K562 (cell line): ENCODE data around the gene MYBPH. TPM values are rescaled to one million over a fixed set of nuclear protein-coding genes. Genes with fewer than 3 reads are reported as not detected.

Experiments used
- ATAC-seq: fragments of 200-7000 bp; cut with Tn5 transposase; 3 replicates; pipeline ENCODE4 v1.9.1; 2020; ENCODE audit warnings: moderate library complexity
- BruUV-seq: library from RNA; stranded (reverse); fragments of 400-500 nt; replicated peaks from 2 replicates; lab custom pipeline; 2021; lab: Mats Ljungman, UMichigan
- CTCF ChIA-PET: fragments of 300-600 bp; formaldehyde crosslinking; extraction: SDS; loops from one replicate; lab custom pipeline; 2021; ENCODE audit warnings: low intra/inter-chr PET ratio; lab: Yijun Ruan, JAX
- POLR2A ChIA-PET: fragments of 300-600, 350-650 bp; sonication (Branson Sonifier 250); formaldehyde crosslinking; extraction: SDS; loops from one replicate; lab custom pipeline; 2021; ENCODE audit warnings: antibody characterized with exemption, inconsistent platforms; lab: Yijun Ruan, JAX
- DNase-seq, 4 experiments: peaks; one replicate each; pipeline versions ENCODE4 v3.0.0 to v3.0.0-alpha.2; 2011 to 2018; ENCODE audit warnings: low spot score in 3 of 4, mixed read lengths in 3 of 4; ENCODE audit errors: extremely low read depth in 1 of 4
- FAIRE-seq: peaks from 2 replicates; lab custom pipeline; 2011; peaks lifted over from hg19 to GRCh38; lab: Jason Lieb, UNC
- H2AFZ ChIP-seq: 2 replicates; pipeline ENCODE4 v1.6.0; 2011; ENCODE audit warnings: low read depth, low read length, control low read depth, inconsistent platforms
- H3K27ac ChIP-seq: fragments of 200-600 bp; 3 replicates; pipeline ENCODE4 v1.8.0; 2011; ENCODE audit warnings: low read depth, mild to moderate bottlenecking, control low read depth, inconsistent platforms, low read length, moderate library complexity, mixed read lengths; ENCODE audit errors: extremely low read depth
- H3K27me3 ChIP-seq, 2 experiments: fragments of 300-600 bp in 1 of 2; 2 replicates in 1 of 2; 3 replicates in 1 of 2; pipeline versions ENCODE4 v1.6.0 to v1.8.0; 2011; ENCODE audit warnings: inconsistent platforms in 2 of 2, low read length in 2 of 2, mild to moderate bottlenecking in 1 of 2, mixed read lengths in 1 of 2, moderate library complexity in 1 of 2; ENCODE audit not compliant: control insufficient read depth in 2 of 2, insufficient read depth in 2 of 2
- H3K36me3 ChIP-seq: fragments of 300-600 bp; 3 replicates; pipeline ENCODE4 v1.8.0; 2011; ENCODE audit warnings: mild to moderate bottlenecking, low read length, inconsistent platforms; ENCODE audit not compliant: control insufficient read depth, insufficient read depth
- H3K4me1 ChIP-seq, 2 experiments: fragments of 200-600 bp in 1 of 2; replicated peaks in 1 of 2; 2 replicates in 1 of 2; 3 replicates in 1 of 2; pipeline versions ENCODE4 v1.5.1 to v1.8.0; 2011; ENCODE audit warnings: inconsistent platforms in 2 of 2, low read length in 2 of 2, mild to moderate bottlenecking in 1 of 2, mixed read lengths in 1 of 2, moderate library complexity in 1 of 2; ENCODE audit not compliant: control insufficient read depth in 2 of 2, insufficient read depth in 2 of 2
- H3K4me2 ChIP-seq: 2 replicates; pipeline ENCODE4 v1.6.1; 2011; ENCODE audit warnings: low read length, control low read depth, inconsistent platforms, mixed read lengths; ENCODE audit not compliant: insufficient read depth
- H3K4me3 ChIP-seq: fragments of 200-600 bp; sonication (generic), shearing (Covaris generic); 2 replicates; pipeline ENCODE4 v1.5.1; 2016; ENCODE audit warnings: control low read depth, inconsistent platforms
- H3K79me2 ChIP-seq: fragments of 200-600 bp; 3 replicates; pipeline ENCODE4 v1.8.0; 2011; ENCODE audit warnings: low read length, inconsistent platforms; ENCODE audit not compliant: control insufficient read depth, insufficient read depth
- H3K9ac ChIP-seq, 2 experiments: 2 replicates each; pipeline versions ENCODE4 v1.6.0 to v1.6.1; 2011; ENCODE audit warnings: low read depth in 2 of 2, low read length in 2 of 2, control low read depth in 1 of 2, inconsistent platforms in 1 of 2, mild to moderate bottlenecking in 1 of 2, mixed read lengths in 1 of 2; ENCODE audit not compliant: insufficient read depth in 1 of 2
- H3K9me1 ChIP-seq: one replicate; pipeline ENCODE4 v1.6.0; 2011; ENCODE audit warnings: inconsistent platforms, mild to moderate bottlenecking, low read length, moderate library complexity; ENCODE audit not compliant: control insufficient read depth, insufficient read depth
- H3K9me3 ChIP-seq: replicated peaks from 2 replicates; pipeline ENCODE4 v1.5.1; 2011; ENCODE audit warnings: low read depth, low read length, inconsistent platforms; ENCODE audit not compliant: control insufficient read depth, insufficient read depth
- H4K20me1 ChIP-seq: replicated peaks from 2 replicates; pipeline ENCODE4 v1.6.1; 2011; ENCODE audit warnings: low read length, inconsistent platforms, mixed read lengths; ENCODE audit not compliant: control insufficient read depth, insufficient read depth
- ARID3B ChIP-seq: fragments of 250-450 bp; sonication (Bioruptor Pico); IDR thresholded peaks from 2 replicates; pipeline ENCODE4 v1.4.0; 2020; ENCODE audit warnings: borderline replicate concordance
- ERF ChIP-seq: fragments of 450-650 bp; formaldehyde crosslinking; IDR thresholded peaks from 2 replicates; pipeline ENCODE4 v1.4.0; 2020; ENCODE audit warnings: mild to moderate bottlenecking, mixed read lengths
- ETV6 ChIP-seq, 3 experiments: fragments of 150-350 bp in 1 of 3; sonication (generic) in 1 of 3; formaldehyde crosslinking in 1 of 3; IDR thresholded peaks; 2 replicates each; pipeline versions ENCODE4 v1.6.1 to v1.8.0; 2014 to 2022; ENCODE audit warnings: borderline replicate concordance in 2 of 3, low read depth in 2 of 3, antibody characterized with exemption in 1 of 3, low read length in 1 of 3, mild to moderate bottlenecking in 1 of 3, missing genetic modification reagents in 1 of 3
- FOXA3 ChIP-seq, 2 experiments: fragments of 450-650 bp in 1 of 2; sonication (generic) in 1 of 2; formaldehyde crosslinking; IDR thresholded peaks in 1 of 2; conservative IDR thresholded peaks in 1 of 2; 2 replicates each; pipeline versions ENCODE4 v1.4.0 to v1.8.0; 2020 to 2022; ENCODE audit warnings: mild to moderate bottlenecking in 2 of 2, missing genetic modification reagents in 1 of 2
- KLF10 ChIP-seq: fragments of 250-450 bp; sonication (Bioruptor Pico); IDR thresholded peaks from 2 replicates; pipeline ENCODE4 v1.6.1; 2021; ENCODE audit warnings: matching md5 sums
- NONO ChIP-seq, 2 experiments: fragments of 200-400 bp in 1 of 2; fragments of 450-650 bp in 1 of 2; formaldehyde crosslinking in 1 of 2; IDR thresholded peaks; 2 replicates each; pipeline ENCODE4 v1.6.1; 2017; ENCODE audit warnings: low read depth in 2 of 2, mild to moderate bottlenecking in 2 of 2, moderate library complexity in 2 of 2, low read length in 1 of 2
- SP1 ChIP-seq: sonication (generic); formaldehyde crosslinking; IDR thresholded peaks from 2 replicates; pipeline ENCODE4 v1.8.1; 2022; ENCODE audit warnings: mild to moderate bottlenecking, missing genetic modification reagents
- TBL1XR1 ChIP-seq, 2 experiments: IDR thresholded peaks; 2 replicates each; pipeline ENCODE4 v1.6.1; 2012; ENCODE audit warnings: improper control_type of control experiment in 2 of 2, low read length in 2 of 2, mild to moderate bottlenecking in 1 of 2
- U2AF1 ChIP-seq: fragments of 200-400 bp; formaldehyde crosslinking; optimal IDR thresholded peaks from 2 replicates; pipeline ENCODE3; 2017; ENCODE audit warnings: mild to moderate bottlenecking, low read depth, low read length, moderate library complexity
- ZFPM2 ChIP-seq: fragments of 250-450 bp; sonication (Bioruptor Pico); IDR thresholded peaks from 2 replicates; pipeline ENCODE4 v1.5.1; 2022; ENCODE audit warnings: mild to moderate bottlenecking
- ZNF134 ChIP-seq: fragments of 250-450 bp; sonication (Bioruptor Pico); conservative IDR thresholded peaks from 2 replicates; pipeline ENCODE4 v1.4.0; 2020
- ZNF717 ChIP-seq: fragments of 250-450 bp; sonication (Bioruptor Pico); IDR thresholded peaks from 2 replicates; pipeline ENCODE4 v1.5.0; 2021
- ZNF766 ChIP-seq: fragments of 200-800 bp; sonication (Bioruptor generic); conservative IDR thresholded peaks from 2 replicates; pipeline ENCODE4 v1.6.1; 2016; ENCODE audit warnings: missing genetic modification characterization, missing compliant biosample characterization
- WGBS: fragments of 100-300 bp; shearing (Covaris generic); methylation state at CpG from one replicate; pipeline ENCODE4 v1.1.6; 2016; ENCODE audit warnings: low coverage, mixed read lengths; ENCODE audit not compliant: insufficient coverage; ENCODE audit errors: missing lambda C conversion rate; 5-methylcytosine and 5-hydroxymethylcytosine counted together
- in situ Hi-C: fragments of 300-500 bp; cut with MboI; formaldehyde crosslinking; loops from 4 replicates; pipeline ENCODE4 v1.15.0; 2018; ENCODE audit warnings: inconsistent platforms, mixed read lengths
- intact Hi-C: fragments of 100-400 bp; cut with micrococcal nuclease; formaldehyde crosslinking; loops from 2 replicates; pipeline ENCODE4 v1.14.2; 2022
- polyA plus RNA-seq, 8 experiments: library from polyadenylated mRNA; depleted of rRNA in 4 of 8; stranded (reverse) in 5 of 8; unstranded in 3 of 8; fragments of >200 nt; fragmentation: Nextera tagmentation in 2 of 8; fragmentation: Illumina TruSeq in 1 of 8; extraction: Ambion mirVana in 2 of 8; extraction: Trizol in 1 of 8; gene quantifications; 2 replicates each; pipeline versions ENCODE4 v1.2.1 to v1.2.3, GENCODE V29; 2011 to 2014; ENCODE audit warnings: inconsistent platforms in 1 of 8, missing spikeins in 1 of 8
- total RNA-seq, 7 experiments: library from RNA; depleted of rRNA in 6 of 7; stranded (reverse); fragments of >200 nt in 6 of 7; fragmentation: Illumina TruSeq in 2 of 7; extraction: Trizol in 2 of 7; gene quantifications; 2 replicates each; pipeline versions ENCODE4 v1.2.1 to v1.2.3, GENCODE V29; 2011 to 2021; ENCODE audit warnings: low replicate concordance in 1 of 7

The MYBPH gene
- total and polyA plus RNA-seq, 9 of the 15 experiments (the other 6 are each of a cell fraction or from before 2014, with no cell fraction given): 0.13 TPM; not detected in 8

GRCh38 chr1:203144661-203145060 is 31.0 kb downstream of the MYBPH start (continued):
- TF ChIP-seq U2AF1 (no peak), KLF10 (no peak), TBL1XR1 (IDR thresholded peaks at IDR 0.05; ENCODE audit: low read length in 2 of 2) (no peak)

DNA sequence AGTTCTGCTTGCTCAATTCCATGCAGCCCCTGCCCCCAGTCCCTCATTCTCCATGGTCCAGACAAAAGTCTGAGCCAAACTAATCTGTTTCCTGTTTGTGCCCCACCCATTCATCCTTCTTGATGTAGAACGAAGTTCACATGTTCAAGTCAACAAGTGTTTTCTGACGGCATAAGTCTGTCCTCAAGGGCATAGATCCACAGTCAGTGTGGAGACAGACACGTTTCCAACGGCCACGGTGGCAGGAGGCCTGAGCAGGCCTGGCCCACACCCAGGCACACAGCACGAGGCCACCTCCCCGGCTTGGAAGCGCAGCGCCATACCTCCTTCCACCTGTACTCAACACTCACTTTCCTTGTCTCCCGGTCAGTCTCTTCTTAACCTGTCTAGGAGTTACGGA is 32.0 kb downstream of the MYBPH start:
- Histone ChIP-seq H3K79me2 (no peaks in the 10 kb centered on the region), H3K27ac (no peak overlapping the region), H3K9me1 (no peaks in the 10 kb centered on the region), H3K9ac (no peak overlapping the region), H2AFZ (no peak overlapping the region), H3K36me3 (no peaks in the 10 kb centered on the region), H3K4me3 (no peak overlapping the region), H4K20me1 (peaks cover 6% of the 10 kb centered on the region), H3K27me3 (peaks cover 35 to 83% of the 10 kb centered on the region in 2 experiments), H3K4me2 (no peak overlapping the region), H3K4me1 (no peaks in the 10 kb centered on the region), H3K9me3 (no peaks in the 10 kb centered on the region)
- FAIRE-seq: no peak
- in situ Hi-C loops (no loop called here), intact Hi-C loops (no loop called here)
- WGBS: 2% methylated on average over 11 of the region's 11 CpGs
- no peak for ATAC-seq
- TF ChIP-seq ARID3B (CRISPR knock-in tag) (no peak), ZNF717 (no peak), ETV6 (IDR thresholded peaks at IDR 0.05; ENCODE audit: borderline replicate concordance in 1 of 2, low read depth in 2 of 2, low read length in 1 of 2) (no peak), ETV6 (CRISPR knock-in tag; IDR thresholded peaks at IDR 0.05; ENCODE audit: borderline replicate concordance) (no peak), ZFPM2 (no peak), ZNF766 (CRISPR knock-in tag) (no peak), ZNF134 (CRISPR knock-in tag) (no peak), ERF (CRISPR knock-in tag) (no peak), SP1 (CRISPR knock-in tag) (no peak), FOXA3 (CRISPR knock-in tag; conservative IDR thresholded peaks at IDR 0.05 in 1 of 2, IDR thresholded peaks at IDR 0.05 in 1 of 2) (no peak), NONO (IDR thresholded peaks at IDR 0.05; ENCODE audit: low read depth in 2 of 2, low read length in 1 of 2) (no peak)
- DNase-seq: no peak
- POLR2A ChIA-PET: no interaction called here
- no TSS peak for BruUV-seq
- CTCF ChIA-PET: no interaction called here
